ENCODE measurements around the gene KRT83. TPM values are rescaled to one million over a fixed set of nuclear protein-coding genes. Genes with fewer than 3 reads are reported as not detected.

KRT83 gene
- total and polyA plus RNA-seq, 2 donors (not counting 1 experiment from before 2014, with no cell fraction given) = not detected

GRCh38 chr12:52353766-52354165 is 32.6 kb upstream of the KRT83 start:
- Histone ChIP-seq H3K36me3 (replicated peaks in 1 of 2; ENCODE audit: control extremely low read depth in 1 of 2, control insufficient read depth in 1 of 2, extremely low read depth in 1 of 2, insufficient read depth in 2 of 2, low read length in 1 of 2) (no peaks in the 10 kb centered on the region), H3K79me2 (ENCODE audit: control insufficient read depth, insufficient read depth, low read length) (no peaks in the 10 kb centered on the region), H3K4me3 (ENCODE audit: control extremely low read depth in 1 of 5, extremely low read depth in 1 of 5, insufficient read depth in 1 of 5, low read depth in 2 of 5, low read length in 4 of 5) (no peak overlapping the region), H3K4me1 (ENCODE audit: control insufficient read depth in 2 of 2, insufficient read depth in 2 of 2, low read length in 2 of 2) (peaks cover 10 to 12% of the 10 kb centered on the region in 2 donors), H4K20me1 (ENCODE audit: control insufficient read depth, insufficient read depth, low read length, poor library complexity, severe bottlenecking) (no peaks in the 10 kb centered on the region), H3K9ac (ENCODE audit: low read length) (no peak overlapping the region), H3K27me3 (replicated peaks in 1 of 4; ENCODE audit: control extremely low read depth in 1 of 4, control insufficient read depth in 3 of 4, insufficient read depth in 4 of 4, low read length in 3 of 4) (peaks cover 0 to 9% (median 3%) of the 10 kb centered on the region in 4 experiments), H2AFZ (ENCODE audit: insufficient read depth, low read depth, low read length, poor library complexity, severe bottlenecking) (no peak overlapping the region), H3K4me2 (replicated peaks; ENCODE audit: low read depth, low read length, poor library complexity, severe bottlenecking) (no peak overlapping the region), H3K9me3 (ENCODE audit: control extremely low read depth in 1 of 3, control insufficient read depth in 2 of 3, insufficient read depth in 1 of 3, low read length in 2 of 3) (no peaks in the 10 kb centered on the region), H3K27ac (ENCODE audit: low read length in 2 of 2) (no peak overlapping the region)
- ATAC-seq (ENCODE audit: low read depth) (no peak), DNase-seq (no peak)
- H3K27me3 Mint-ChIP-seq = peaks cover 18% of the 10 kb centered on the region
- TF ChIP-seq CTCF (IDR thresholded peaks at IDR 0.05) (no peak), EZH2 (IDR thresholded peaks at IDR 0.05; ENCODE audit: borderline replicate concordance, insufficient read depth, low read depth, low read length, poor library complexity, severe bottlenecking) (no peak)
- no peaks in the 10 kb centered on the region for H3K9me3 Mint-ChIP-seq (ENCODE audit: insufficient read depth)
- WGBS (ENCODE audit: insufficient coverage) = 90% methylated on average over 1 of the region's 3 CpGs
- H3K4me3 Mint-ChIP-seq = no peak overlapping the region
- H3K4me1 Mint-ChIP-seq = peaks cover 20% of the 10 kb centered on the region
- CTCF ChIA-PET = no interaction called here
- H3K27ac Mint-ChIP-seq = no peak overlapping the region
- POLR2A ChIA-PET = no interaction called here
- intact Hi-C loops (cut with micrococcal nuclease) = no loop called here

DNA sequence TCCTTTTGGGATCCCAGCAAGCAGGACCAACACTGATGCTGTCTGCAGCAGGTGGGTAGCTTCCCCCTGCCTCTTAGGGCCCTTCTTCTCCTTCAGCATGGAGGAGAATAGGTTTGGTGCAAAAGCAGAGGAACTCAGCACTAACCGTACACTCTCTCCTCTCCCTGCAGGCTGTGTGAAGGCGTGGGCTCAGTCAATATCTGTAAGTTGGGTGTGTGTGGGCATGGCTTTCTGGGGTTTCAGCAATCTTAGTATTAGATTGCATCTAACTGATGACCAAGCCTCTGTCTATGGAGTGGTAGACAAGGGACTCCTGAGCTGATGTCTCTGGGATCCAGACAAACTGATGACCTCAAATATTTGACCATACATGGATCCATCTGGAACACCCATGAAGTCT is 31.8 kb upstream of the KRT83 start:
- Mint-ChIP-seq H3K27ac (no peak overlapping the region), H3K4me3 (no peak overlapping the region), H3K27me3 (peaks cover 21% of the 10 kb centered on the region), H3K4me1 (peaks cover 12% of the 10 kb centered on the region), H3K9me3 (ENCODE audit: insufficient read depth) (no peaks in the 10 kb centered on the region)
- no peak overlapping the region for H3K4me3 ChIP-seq (ENCODE audit: control extremely low read depth in 1 of 5, extremely low read depth in 1 of 5, insufficient read depth in 1 of 5, low read depth in 2 of 5, low read length in 4 of 5)
- intact Hi-C loops (cut with micrococcal nuclease) = no loop called here
- no peak for DNase-seq
- H3K4me2 ChIP-seq (replicated peaks; ENCODE audit: low read depth, low read length, poor library complexity, severe bottlenecking) = no peak overlapping the region
- H4K20me1 ChIP-seq (ENCODE audit: control insufficient read depth, insufficient read depth, low read length, poor library complexity, severe bottlenecking) = no peaks in the 10 kb centered on the region
- CTCF ChIA-PET = no interaction called here
- H2AFZ ChIP-seq (ENCODE audit: insufficient read depth, low read depth, low read length, poor library complexity, severe bottlenecking) = no peak overlapping the region
- peaks cover 0 to 9% (median 3%) of the 10 kb centered on the region in 4 experiments for H3K27me3 ChIP-seq (replicated peaks in 1 of 4; ENCODE audit: control extremely low read depth in 1 of 4, control insufficient read depth in 3 of 4, insufficient read depth in 4 of 4, low read length in 3 of 4)
- peaks cover 2 to 4% of the 10 kb centered on the region in 2 donors for H3K4me1 ChIP-seq (ENCODE audit: control insufficient read depth in 2 of 2, insufficient read depth in 2 of 2, low read length in 2 of 2)
- POLR2A ChIA-PET = no interaction called here
- no peaks in the 10 kb centered on the region for H3K79me2 ChIP-seq (ENCODE audit: control insufficient read depth, insufficient read depth, low read length)
- H3K9me3 ChIP-seq (ENCODE audit: control extremely low read depth in 1 of 3, control insufficient read depth in 2 of 3, insufficient read depth in 1 of 3, low read length in 2 of 3) = no peaks in the 10 kb centered on the region
- no peaks in the 10 kb centered on the region for H3K36me3 ChIP-seq (replicated peaks in 1 of 2; ENCODE audit: control extremely low read depth in 1 of 2, control insufficient read depth in 1 of 2, extremely low read depth in 1 of 2, insufficient read depth in 2 of 2, low read length in 1 of 2)
- WGBS (ENCODE audit: insufficient coverage) = no CpG with 5 or more reads among the region's 2 CpGs
- no peak for TF ChIP-seq CTCF (IDR thresholded peaks at IDR 0.05)
- no peak for TF ChIP-seq EZH2 (IDR thresholded peaks at IDR 0.05; ENCODE audit: borderline replicate concordance, insufficient read depth, low read depth, low read length, poor library complexity, severe bottlenecking)
- no peak overlapping the region for H3K27ac ChIP-seq (ENCODE audit: low read length in 2 of 2)
- ATAC-seq (ENCODE audit: low read depth) = no peak
- no peak overlapping the region for H3K9ac ChIP-seq (ENCODE audit: low read length)
